Activated CD8-positive, alpha-beta memory T cell treated with anti-CD3 and anti-CD28 coated beads for 4 hours (primary cell): ENCODE measurements around the gene RALGPS1.

Source experiments
- DNase-seq, 2 donors: peaks; one replicate each; pipeline ENCODE4 v3.0.0-alpha.2; 2020; ENCODE audit warnings: low read depth in 2 of 2

RALGPS1 gene

GRCh38 chr9:127121628-127122175 lies 207.1 kb downstream of the RALGPS1 start:
- DNase-seq = no peak

- no peak for DNase-seq
Measured at GRCh38 chr9:127122176-127123063, 207.8 kb downstream of the RALGPS1 start, which contains the start of gene ANGPTL2. Gene ANGPTL2, minus strand, starts transcription at chr9:127122635. Its CDS starts 13,904 bp downstream, at chr9:127108731.

- DNase-seq = no peak
Measured at GRCh38 chr9:127123064-127123890, 208.7 kb downstream of the RALGPS1 start.

DNA sequence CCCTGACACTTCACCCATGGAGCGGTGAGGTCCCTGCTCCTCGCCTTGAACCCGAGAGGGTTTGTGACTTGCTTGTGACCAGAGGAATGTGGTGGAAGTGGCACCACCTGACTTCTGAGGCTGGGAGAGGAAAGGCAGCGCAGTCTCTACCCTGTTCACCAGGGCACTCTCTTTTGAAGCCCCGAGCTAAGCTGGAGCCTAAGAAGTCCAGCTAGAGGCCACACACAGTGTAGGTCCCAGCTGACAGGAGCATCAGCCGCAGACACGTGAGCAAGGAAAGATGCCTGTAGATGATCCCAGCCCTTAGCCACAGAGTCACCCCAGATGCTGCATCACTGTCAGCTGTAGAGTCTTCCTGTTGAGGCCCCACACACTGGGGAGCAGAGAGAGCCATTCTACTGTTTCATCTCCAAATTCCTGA lies 209.5 kb downstream of the RALGPS1 start:
- DNase-seq = no peak

- DNase-seq = no peak
Measured at GRCh38 chr9:127124792-127125191, 210.2 kb downstream of the RALGPS1 start.

DNA sequence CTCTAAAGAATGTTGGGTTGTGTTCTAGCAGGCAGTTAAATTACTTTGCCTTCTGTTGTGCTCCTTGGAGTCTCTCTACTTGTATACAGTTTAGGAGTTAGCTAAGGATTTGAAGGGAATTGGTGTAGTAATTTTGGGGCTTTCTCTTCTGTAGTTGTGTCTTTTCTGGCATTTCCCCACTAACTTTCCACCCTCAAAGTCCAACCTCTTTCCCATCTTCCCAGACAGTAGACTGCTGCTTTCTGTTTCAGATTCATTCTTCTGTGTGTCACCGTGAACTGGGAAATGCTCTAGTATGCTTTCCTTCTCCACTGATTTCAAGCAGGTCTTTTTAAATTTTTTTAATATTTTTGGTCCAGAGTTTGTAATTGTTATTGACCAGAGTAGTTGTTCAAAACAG lies 212.4 kb downstream of the RALGPS1 start:
- DNase-seq = no peak

GRCh38 chr9:127128341-127129072 lies 213.9 kb downstream of the RALGPS1 start:
- no peak for DNase-seq

DNA sequence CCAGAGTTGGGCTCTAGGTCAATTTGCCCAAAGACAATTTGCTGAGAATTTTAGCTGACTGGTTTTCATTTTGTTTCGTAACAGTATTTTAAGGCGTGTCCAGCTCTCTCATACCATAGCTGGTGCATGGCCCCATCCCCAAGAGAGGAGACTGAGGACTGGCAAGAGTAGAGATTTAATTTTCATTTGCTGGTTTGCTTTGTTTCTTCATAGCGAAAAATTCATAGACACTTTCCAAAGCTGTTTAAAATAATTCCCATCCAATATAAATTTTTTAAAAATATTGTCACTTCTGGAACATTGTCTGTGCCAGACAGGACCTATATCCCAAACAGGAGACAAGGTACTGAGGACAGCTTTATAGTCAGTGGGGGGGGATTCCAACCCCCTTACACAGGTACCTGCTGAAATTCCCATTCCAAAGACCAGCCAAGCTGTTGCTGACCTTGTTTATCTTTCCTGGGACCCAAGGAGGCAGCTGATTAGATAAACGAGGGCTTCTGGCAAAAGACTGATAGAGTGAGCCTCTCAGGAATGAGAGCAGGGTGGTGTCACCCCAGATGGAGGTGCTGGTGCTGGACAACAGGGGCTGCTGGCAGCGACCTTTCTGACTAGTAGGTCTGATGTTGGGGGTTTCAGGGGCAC lies 214.6 kb downstream of the RALGPS1 start:
- DNase-seq = no peak

GRCh38 chr9:127129718-127130085 lies 215.1 kb downstream of the RALGPS1 start:
- DNase-seq = no peak

DNA sequence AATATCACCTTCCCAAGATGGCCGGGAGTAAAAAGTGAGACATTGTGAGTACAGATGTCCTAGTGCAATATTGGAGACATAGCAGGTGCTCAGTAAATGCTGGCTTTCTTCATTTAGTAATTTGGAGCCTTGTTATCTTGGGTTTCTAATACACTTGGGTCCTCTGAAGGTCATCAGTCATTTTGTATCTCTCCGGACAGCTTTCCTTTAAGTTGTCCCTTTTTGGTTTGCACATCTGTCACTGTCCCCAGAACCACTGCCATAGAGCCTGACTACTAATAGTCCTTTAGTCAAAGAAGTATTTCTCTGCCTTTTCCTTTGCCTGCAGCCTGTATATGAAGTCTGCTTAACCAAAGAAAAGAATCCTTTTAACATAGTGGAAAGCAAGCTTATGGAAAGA lies 215.7 kb downstream of the RALGPS1 start:
- DNase-seq = no peak

DNA sequence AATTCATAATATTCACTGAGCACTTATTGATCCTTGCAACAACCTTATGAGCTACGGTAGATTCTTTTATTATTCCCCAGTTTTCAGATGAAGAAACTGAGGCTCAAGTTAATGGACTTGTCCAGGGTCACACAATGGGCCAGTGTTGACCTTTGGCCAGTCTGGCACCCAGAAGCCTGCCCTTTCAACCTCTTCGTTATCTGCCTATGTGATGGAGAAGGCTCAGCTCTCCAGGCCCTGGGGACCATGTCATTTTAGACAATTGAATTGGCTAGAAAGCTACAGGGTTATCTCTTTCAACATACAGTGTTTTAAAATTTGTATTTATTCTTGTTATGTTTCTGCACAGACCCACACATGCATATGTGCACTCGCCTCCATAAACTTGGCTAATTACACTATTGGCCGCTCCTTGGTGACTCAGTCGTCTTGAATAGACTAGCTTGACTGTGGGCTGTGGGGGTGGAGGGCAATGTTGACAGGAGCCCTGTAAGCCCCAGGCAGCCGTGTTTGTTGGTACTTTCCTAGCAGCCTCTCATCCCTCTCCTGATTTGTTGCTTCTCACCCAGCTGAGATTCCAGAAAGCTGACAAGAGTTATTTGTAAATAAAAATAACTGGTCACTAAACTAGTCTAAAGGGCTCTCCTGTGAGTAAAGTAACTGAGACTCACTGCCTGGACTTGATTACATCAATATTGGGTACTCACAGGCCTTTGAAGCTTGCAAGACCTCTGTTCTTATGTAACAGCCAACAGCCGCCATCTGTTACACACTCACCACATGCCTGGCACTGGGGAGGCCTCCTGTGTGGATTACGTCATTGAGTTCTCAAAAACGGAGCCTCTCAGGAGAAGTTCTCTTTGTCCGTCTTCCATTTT lies 216.3 kb downstream of the RALGPS1 start:
- no peak for DNase-seq

DNA sequence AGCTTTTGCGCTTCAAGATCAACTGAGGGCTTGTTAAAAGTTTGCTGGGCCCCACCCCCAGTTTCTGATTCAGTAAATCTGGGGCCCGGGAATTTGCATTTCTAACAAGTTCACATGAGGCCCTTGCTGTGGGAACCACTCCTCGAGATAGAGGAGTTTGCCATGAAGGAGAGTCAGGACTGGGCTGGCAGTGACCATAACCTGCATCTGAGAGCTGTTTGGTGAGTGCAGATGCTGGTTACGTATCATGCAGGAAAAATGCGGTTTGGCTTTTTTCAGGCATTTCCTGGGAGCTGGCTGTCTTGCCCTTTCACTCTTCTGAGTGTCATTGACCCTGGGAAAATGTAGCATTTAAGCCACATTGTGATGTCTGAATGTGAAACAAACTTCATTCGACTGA lies 217.3 kb downstream of the RALGPS1 start:
- DNase-seq = no peak

DNA sequence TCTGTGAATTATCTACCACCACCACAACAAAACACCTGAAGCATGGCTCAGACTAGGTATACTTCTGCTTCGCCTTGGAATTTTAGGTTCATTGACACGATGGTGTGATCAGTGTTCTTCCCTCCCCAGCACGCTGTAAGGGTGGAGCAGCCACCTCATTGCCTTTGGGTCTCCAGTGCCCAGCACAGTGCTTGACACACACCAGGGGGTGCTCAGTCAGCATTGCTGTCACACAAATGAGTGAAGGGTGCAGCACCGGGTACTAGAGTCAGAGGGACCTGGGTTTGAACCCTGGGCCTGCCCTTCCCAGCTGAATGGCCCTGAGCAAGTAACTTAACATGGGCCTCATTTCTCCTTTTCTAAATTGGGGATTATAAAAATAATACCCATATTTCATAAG lies 217.8 kb downstream of the RALGPS1 start:
- DNase-seq = no peak

DNA sequence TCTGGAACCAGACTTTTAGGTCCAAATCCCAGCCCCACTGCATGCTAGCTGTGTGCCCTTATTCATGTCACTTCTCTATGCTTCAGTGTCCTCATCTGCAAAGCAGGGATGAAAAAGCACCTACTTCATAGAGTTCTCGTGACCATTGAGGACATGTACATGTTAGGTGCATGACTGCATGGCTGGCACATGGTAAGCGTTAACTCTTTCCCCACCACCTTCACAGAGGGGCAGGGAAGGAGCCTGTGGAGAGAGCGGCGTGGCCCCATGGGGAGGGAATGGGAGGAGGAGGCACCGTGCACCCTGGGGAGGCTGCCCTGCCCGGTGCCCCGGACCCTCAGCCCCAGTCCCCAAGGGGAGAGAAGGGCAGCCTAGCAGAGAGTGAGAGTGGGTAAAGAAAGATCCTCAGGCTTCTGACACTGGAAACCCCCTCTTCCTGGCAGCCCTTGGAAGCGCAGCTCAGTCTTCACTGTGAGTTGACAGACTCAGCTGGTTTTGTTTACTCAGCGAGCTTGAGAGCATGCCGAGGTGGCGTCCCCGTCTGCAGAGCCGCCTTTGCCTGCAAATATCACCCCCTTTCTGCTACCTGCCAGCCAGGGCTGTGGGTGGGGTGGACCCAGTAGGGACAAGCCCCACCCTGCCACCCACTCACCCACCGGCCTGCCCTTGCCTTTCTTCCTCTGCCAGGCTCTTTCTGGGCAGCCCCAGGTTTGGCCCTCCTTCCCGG lies 218.5 kb downstream of the RALGPS1 start:
- no peak for DNase-seq

- DNase-seq = no peak
Measured at GRCh38 chr9:127133739-127134167, 219.2 kb downstream of the RALGPS1 start.

- DNase-seq = no peak
Measured at GRCh38 chr9:127135056-127135745, 220.6 kb downstream of the RALGPS1 start.

DNA sequence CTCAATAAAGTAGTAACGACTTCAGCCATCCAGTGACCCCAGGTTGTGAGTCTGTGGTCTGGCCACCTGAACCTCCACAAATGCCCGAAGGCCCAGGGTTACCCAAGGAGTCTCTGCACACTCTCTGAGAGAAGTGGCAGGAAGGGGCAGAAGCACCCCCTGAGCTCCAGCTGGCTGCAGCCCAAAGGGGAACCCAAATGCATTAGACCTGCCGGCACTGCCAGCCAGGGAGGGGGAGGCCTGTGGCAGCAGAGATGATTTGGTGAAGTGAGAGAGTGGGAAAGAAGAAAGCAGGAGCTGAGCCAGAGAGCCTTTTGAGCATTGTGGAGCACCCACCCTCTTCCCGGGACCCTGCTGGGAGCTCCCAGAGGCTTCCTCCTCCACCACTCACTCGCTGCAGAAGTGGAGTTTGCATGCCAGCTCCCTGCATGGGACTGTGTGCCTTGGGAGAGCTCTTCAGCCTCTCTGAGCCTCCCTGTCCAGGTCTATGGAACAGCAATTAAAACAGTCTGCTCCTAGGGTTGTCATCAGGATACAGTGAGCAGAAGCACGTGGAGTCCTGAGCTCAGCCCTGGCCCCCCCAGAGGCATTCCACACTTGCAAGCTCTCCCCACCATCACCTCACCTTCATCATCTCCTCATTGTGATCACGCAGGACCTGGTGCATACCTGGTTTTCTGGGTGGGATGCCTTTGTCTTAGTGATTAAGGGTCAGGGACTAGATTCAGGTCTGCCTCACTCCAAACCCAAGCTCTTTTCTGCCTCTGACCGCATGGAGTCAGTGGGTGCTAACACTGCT lies 221.7 kb downstream of the RALGPS1 start:
- DNase-seq = no peak
